Endothelial cell of umbilical vein (primary cell): ENCODE data around the gene TIMMDC1. TPM values are rescaled to one million over a fixed set of nuclear protein-coding genes. Genes with fewer than 3 reads are reported as not detected.

Experiments
- BruUV-seq: library from RNA; stranded (reverse); fragments of 400-500 nt; replicated peaks from 2 replicates; lab custom pipeline; 2021; lab: Mats Ljungman, UMichigan
- CTCF ChIA-PET: fragments of 300-600, 350-600 bp; sonication (Branson Sonifier 250); formaldehyde crosslinking; loops from one replicate; lab custom pipeline; 2021; ENCODE audit warnings: antibody characterized with exemption, inconsistent platforms; lab: Charles Lee
- POLR2A ChIA-PET: fragments of 300-600, 350-600 bp; sonication (Branson Sonifier 250); formaldehyde crosslinking; loops from one replicate; lab custom pipeline; 2021; ENCODE audit warnings: antibody characterized with exemption, inconsistent platforms; lab: Charles Lee
- DNase-seq: peaks from one replicate; pipeline ENCODE4 v3.0.0-alpha.2; 2011; ENCODE audit warnings: low read depth, low spot score
- FAIRE-seq: peaks from 2 replicates; lab custom pipeline; 2011; peaks lifted over from hg19 to GRCh38; lab: Jason Lieb, UNC
- H2AFZ ChIP-seq: 2 replicates; pipeline ENCODE4 v1.6.0; 2012; ENCODE audit warnings: low read depth, low read length, control low read depth, inconsistent platforms
- H3K27ac ChIP-seq: 2 replicates; pipeline ENCODE4 v1.5.1; 2011; ENCODE audit warnings: low read depth, mild to moderate bottlenecking, control low read depth, low read length, moderate library complexity; ENCODE audit not compliant: insufficient read depth
- H3K27me3 ChIP-seq, 2 experiments: 2 replicates each; pipeline versions ENCODE4 v1.6.0 to v1.6.1; 2011; ENCODE audit warnings: low read length in 2 of 2, mixed read lengths in 1 of 2; ENCODE audit not compliant: control insufficient read depth in 2 of 2, insufficient read depth in 2 of 2
- H3K36me3 ChIP-seq, 2 experiments: 2 replicates in 1 of 2; 3 replicates in 1 of 2; pipeline ENCODE4 v1.5.1; 2011; ENCODE audit warnings: low read length in 2 of 2, mild to moderate bottlenecking in 1 of 2, moderate library complexity in 1 of 2; ENCODE audit not compliant: control insufficient read depth in 2 of 2, insufficient read depth in 2 of 2; ENCODE audit errors: extremely low read depth in 1 of 2
- H3K4me1 ChIP-seq: 3 replicates; pipeline ENCODE4 v1.5.1; 2011; ENCODE audit warnings: mild to moderate bottlenecking, low read length; ENCODE audit not compliant: control insufficient read depth, insufficient read depth; ENCODE audit errors: extremely low read depth
- H3K4me2 ChIP-seq: 2 replicates; pipeline ENCODE4 v1.6.1; 2011; ENCODE audit warnings: low read length, control low read depth, mixed read lengths; ENCODE audit not compliant: insufficient read depth
- H3K4me3 ChIP-seq, 3 experiments: fragments of 200-600 bp in 1 of 3; sonication (generic), shearing (Covaris generic) in 1 of 3; replicated peaks in 1 of 3; 2 replicates each; pipeline ENCODE4 v1.5.1; 2011 to 2016; ENCODE audit warnings: control low read depth in 3 of 3, low read length in 3 of 3, mild to moderate bottlenecking in 2 of 3, inconsistent platforms in 1 of 3, low read depth in 1 of 3, moderate library complexity in 1 of 3; ENCODE audit not compliant: insufficient read depth in 1 of 3
- H3K79me2 ChIP-seq: 2 replicates; pipeline ENCODE4 v1.6.0; 2012; ENCODE audit warnings: low read length, inconsistent platforms; ENCODE audit not compliant: control insufficient read depth, insufficient read depth
- H3K9ac ChIP-seq: replicated peaks from 2 replicates; pipeline ENCODE3; 2011; ENCODE audit warnings: low read length, control low read depth; ENCODE audit not compliant: insufficient read depth; ENCODE audit errors: extremely low read depth
- H3K9me1 ChIP-seq: replicated peaks from 3 replicates; pipeline ENCODE4 v1.6.0; 2011; ENCODE audit warnings: mild to moderate bottlenecking, low read length; ENCODE audit not compliant: control insufficient read depth, insufficient read depth; ENCODE audit errors: extremely low read depth
- H3K9me3 ChIP-seq: replicated peaks from 2 replicates; pipeline ENCODE4 v1.5.1; 2012; ENCODE audit warnings: low read length, inconsistent platforms; ENCODE audit not compliant: control insufficient read depth, insufficient read depth
- H4K20me1 ChIP-seq: replicated peaks from 2 replicates; pipeline ENCODE3; 2011; ENCODE audit warnings: mild to moderate bottlenecking, low read length; ENCODE audit not compliant: control insufficient read depth, insufficient read depth; ENCODE audit errors: extremely low read depth
- CTCF ChIP-seq, 2 donors: IDR thresholded peaks; 1 replicate in 1 of 2; 2 replicates in 1 of 2; pipeline ENCODE4 v1.5.1; 2011; ENCODE audit warnings: low read length in 2 of 2, mild to moderate bottlenecking in 2 of 2, moderate library complexity in 2 of 2, control low read depth in 1 of 2, inconsistent platforms in 1 of 2, low read depth in 1 of 2; ENCODE audit not compliant: insufficient read depth in 1 of 2; ENCODE audit errors: extremely low read depth in 1 of 2
- EZH2 ChIP-seq: IDR thresholded peaks from 2 replicates; pipeline ENCODE4 v1.6.1; 2012; ENCODE audit warnings: borderline replicate concordance, low read depth, mild to moderate bottlenecking, moderate library complexity, low read length, inconsistent platforms; ENCODE audit not compliant: severe bottlenecking
- FOS ChIP-seq: IDR thresholded peaks from 2 replicates; pipeline ENCODE4 v1.6.1; 2011; ENCODE audit warnings: mild to moderate bottlenecking, low read length, moderate library complexity, borderline replicate concordance; ENCODE audit not compliant: insufficient read depth
- GATA2 ChIP-seq: IDR thresholded peaks from 2 replicates; pipeline ENCODE4 v1.7.0; 2011; ENCODE audit warnings: low read depth, mild to moderate bottlenecking, moderate library complexity, mixed read lengths, low read length; ENCODE audit not compliant: insufficient read length, insufficient read depth
- JUN ChIP-seq: IDR thresholded peaks from 2 replicates; pipeline ENCODE4 v1.6.1; 2011; ENCODE audit warnings: borderline replicate concordance, low read depth; ENCODE audit not compliant: insufficient read length, insufficient read depth
- MYC ChIP-seq: IDR thresholded peaks from one replicate; pipeline ENCODE4 v1.6.1; 2011; ENCODE audit warnings: mild to moderate bottlenecking, low read depth, low read length
- POLR2A ChIP-seq: IDR thresholded peaks from 2 replicates; pipeline ENCODE4 v1.6.1; 2012; ENCODE audit warnings: low read depth, mild to moderate bottlenecking, control low read depth, low read length
- POLR2AphosphoS5 ChIP-seq: IDR thresholded peaks from 2 replicates; pipeline ENCODE4 v1.6.1; 2012; ENCODE audit warnings: low read depth, mild to moderate bottlenecking, control low read depth, low read length, moderate library complexity; ENCODE audit not compliant: insufficient read depth
- dilution Hi-C: fragments of 300-500 bp; cut with MboI; formaldehyde crosslinking; loops from one replicate; pipeline ENCODE4 v1.15.0; 2019; ENCODE audit warnings: low sequenced_read_pairs; ENCODE audit not compliant: extremely low pct_ligation_motif_present
- intact Hi-C: fragments of 100-400 bp; cut with micrococcal nuclease; formaldehyde crosslinking; loops from one replicate; pipeline ENCODE4 v1.10.0; 2022
- polyA plus RNA-seq, 4 experiments: library from polyadenylated mRNA; depleted of rRNA in 3 of 4; stranded (reverse) in 3 of 4; unstranded in 1 of 4; fragments of >200 nt; gene quantifications; 2 replicates each; pipeline versions ENCODE4 v1.2.1 to v1.2.3, GENCODE V29; 2011 to 2012; ENCODE audit warnings: missing spikeins in 1 of 4
- total RNA-seq: library from RNA; stranded (reverse); gene quantifications from 2 replicates; pipeline ENCODE4 v1.2.3, GENCODE V29; 2021
- TF ChIP-seq, protein P1 (sequence below): IDR thresholded peaks from 2 replicates; pipeline ENCODE4 v1.6.1; 2011; ENCODE audit not compliant: insufficient read depth, insufficient read length

TIMMDC1 gene
- total and polyA plus RNA-seq, 2 donors (not counting 3 experiments of a cell fraction or from before 2014, with no cell fraction given) = 49.2 to 76.2 TPM

DNA sequence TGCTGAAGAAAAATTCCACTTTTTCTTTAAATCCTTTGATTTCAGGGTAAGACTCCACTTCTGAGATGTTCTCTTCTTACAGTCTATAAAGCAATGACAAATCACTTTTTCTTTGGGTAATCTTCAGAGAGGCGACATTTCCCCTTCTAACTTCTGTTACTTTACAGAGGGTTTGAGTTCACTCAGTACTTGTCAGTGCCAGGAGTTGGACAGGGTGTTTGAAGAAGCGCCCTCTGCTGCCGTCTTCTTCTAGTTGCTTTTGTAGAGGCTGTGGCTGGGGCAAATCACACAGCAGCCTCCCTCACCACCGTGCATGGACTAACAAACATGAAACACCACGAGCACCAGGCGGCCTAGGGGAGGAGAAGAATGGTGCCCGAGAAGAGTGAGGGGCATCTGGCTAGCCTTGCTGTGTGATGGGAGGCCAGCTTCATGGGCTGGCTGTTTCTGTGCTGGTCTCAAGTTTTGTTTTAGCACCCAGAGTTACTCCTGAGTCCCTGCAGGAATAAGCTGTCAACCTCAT is 61.2 kb downstream of the TIMMDC1 start, which contains the start of gene CD80:
Gene CD80 (minus strand): TSS at position 174 of the 523 bp plus-strand sequence. CDS start 1,886 bp downstream, outside the sequence.
- Histone ChIP-seq H3K4me2 (no peak within 1 kb of the TSS), H4K20me1 (no peaks in the 10 kb centered on the region), H3K36me3 (no peaks in the 10 kb centered on the region), H3K27ac (no peak within 1 kb of the TSS), H3K4me1 (no peaks in the 10 kb centered on the region), H2AFZ (no peak within 1 kb of the TSS), H3K9ac (no peak within 1 kb of the TSS), H3K4me3 (no peak within 1 kb of the TSS), H3K27me3 (peaks cover 0 to 13% of the 10 kb centered on the region in 2 experiments), H3K79me2 (no peaks in the 10 kb centered on the region), H3K9me3 (no peaks in the 10 kb centered on the region), H3K9me1 (no peaks in the 10 kb centered on the region)
- POLR2A ChIA-PET = no interaction called here
- DNase-seq = peak; percentile 41
- CTCF ChIA-PET = interaction anchor here (1.0 to 1.5 kb wide), 2 partner anchors 59 to 122 kb away, joined by 3 read pairs; no protein-coding TSS in a partner anchor
- peak; percentile 33 for FAIRE-seq
- TF ChIP-seq, protein P1, sequence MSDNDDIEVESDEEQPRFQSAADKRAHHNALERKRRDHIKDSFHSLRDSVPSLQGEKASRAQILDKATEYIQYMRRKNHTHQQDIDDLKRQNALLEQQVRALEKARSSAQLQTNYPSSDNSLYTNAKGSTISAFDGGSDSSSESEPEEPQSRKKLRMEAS = no peak
- TF ChIP-seq CTCF (IDR thresholded peaks at IDR 0.05; ENCODE audit: extremely low read depth in 1 of 2, insufficient read depth in 1 of 2, low read depth in 1 of 2, low read length in 2 of 2) = peak; percentile 16 to 40
- intact Hi-C loops (loop anchor here (10.0 kb wide), 1 partner anchor 285 kb away; no protein-coding TSS in a partner anchor), dilution Hi-C loops (no loop called here)
- BruUV-seq = no TSS peak

GRCh38 chr3:119560160-119560559 is 61.8 kb downstream of the TIMMDC1 start:
- dilution Hi-C loops = no loop called here
- no peak for FAIRE-seq

More at GRCh38 chr3:119560160-119560559, 61.8 kb downstream of the TIMMDC1 start:
- POLR2A ChIA-PET = no interaction called here
- no peaks in the 10 kb centered on the region for H3K36me3 ChIP-seq
- no peaks in the 10 kb centered on the region for H3K9me3 ChIP-seq
- H3K27me3 ChIP-seq = peaks cover 0 to 13% of the 10 kb centered on the region in 2 experiments
- intact Hi-C loops = no loop called here
- no peaks in the 10 kb centered on the region for H4K20me1 ChIP-seq
- H3K9ac ChIP-seq = no peak overlapping the region
- H3K4me1 ChIP-seq = no peaks in the 10 kb centered on the region
- H3K4me2 ChIP-seq = no peak overlapping the region
- no peak overlapping the region for H3K4me3 ChIP-seq
- no peak overlapping the region for H2AFZ ChIP-seq
- no TSS peak for BruUV-seq
- H3K79me2 ChIP-seq = no peaks in the 10 kb centered on the region
- CTCF ChIA-PET = no interaction called here
- no peak overlapping the region for H3K27ac ChIP-seq
- DNase-seq = no peak
- no peaks in the 10 kb centered on the region for H3K9me1 ChIP-seq
- TF ChIP-seq JUN (no peak), FOS (no peak), POLR2AphosphoS5 (no peak), MYC (no peak), EZH2 (no peak), CTCF (IDR thresholded peaks at IDR 0.05; ENCODE audit: extremely low read depth in 1 of 2, insufficient read depth in 1 of 2, low read depth in 1 of 2, low read length in 2 of 2) (no peak), GATA2 (no peak), POLR2A (no peak)
- TF ChIP-seq, protein P1 = no peak
